Heart right ventricle (tissue), 16 donors: ENCODE data around the gene PRKAA1. TPM values are rescaled to one million over a fixed set of nuclear protein-coding genes. Genes with fewer than 3 reads are reported as not detected.
A peak's percentile ranks its signal among the peaks of the same experiment; 100 is the strongest.

ENCODE experiments used
- ATAC-seq, 8 donors: fragments of 200-7000 bp; cut with Tn5 transposase; one replicate each; pipeline ENCODE4 v1.9.1; 2020; ENCODE audit warnings: mild to moderate bottlenecking in 8 of 8, moderate library complexity in 8 of 8, moderate number of reproducible peaks in 1 of 8
- DNase-seq, 2 donors: peaks; one replicate each; pipeline ENCODE4 v3.0.0-alpha.2; 2020
- H3K27ac ChIP-seq, 10 donors: fragments of 200-600 bp; sonication (generic) in 2 of 10; one replicate each; pipeline versions ENCODE4 v1.5.0 to v1.8.0; 2020 to 2022; ENCODE audit warnings: mild to moderate bottlenecking in 3 of 10
- H3K27me3 ChIP-seq, 7 donors: fragments of 200-600 bp; one replicate each; pipeline ENCODE4 v1.8.0; 2021 to 2022; ENCODE audit warnings: mild to moderate bottlenecking in 2 of 7
- H3K36me3 ChIP-seq, 9 donors: fragments of 200-600 bp; sonication (generic) in 1 of 9; one replicate each; pipeline versions ENCODE4 v1.5.0 to v1.8.0; 2020 to 2022; ENCODE audit warnings: mild to moderate bottlenecking in 2 of 9
- H3K4me1 ChIP-seq, 9 donors: fragments of 200-600 bp; sonication (generic) in 1 of 9; one replicate each; pipeline versions ENCODE4 v1.5.0 to v1.8.0; 2020 to 2022; ENCODE audit warnings: mild to moderate bottlenecking in 4 of 9
- H3K4me3 ChIP-seq, 10 donors: fragments of 200-600 bp; sonication (generic) in 2 of 10; one replicate each; pipeline versions ENCODE4 v1.5.0 to v1.8.0; 2020 to 2022; ENCODE audit warnings: mild to moderate bottlenecking in 7 of 10, moderate library complexity in 2 of 10
- H3K9me3 ChIP-seq, 11 donors: fragments of 200-600 bp in 10 of 11; sonication (generic) in 2 of 11; one replicate each; pipeline versions ENCODE4 v1.5.0 to v1.8.0; 2013 to 2022; ENCODE audit warnings: mild to moderate bottlenecking in 2 of 11, control low read depth in 1 of 11, moderate library complexity in 1 of 11
- WGBS, 2 donors: extraction: QIAGEN DNeasy Blood & Tissue Kit; methylation state at CpG; one replicate each; pipeline ENCODE4 v1.1.7; 2013; ENCODE audit warnings: inconsistent platforms in 1 of 2; 5-methylcytosine and 5-hydroxymethylcytosine counted together
- intact Hi-C, 10 donors: fragments of 100-400 bp; cut with DNase I; formaldehyde crosslinking; loops; one replicate each; pipeline versions ENCODE4 v1.11.1 to v1.14.2; 2022
- polyA plus RNA-seq, 2 donors: library from polyadenylated mRNA; stranded (reverse); fragments of 200-250 nt; gene quantifications; one replicate each; pipeline ENCODE4 v1.2.3, GENCODE V29; 2013
- total RNA-seq, 10 donors: library from RNA; stranded (reverse); fragmentation: NEBNext Ultra II Directional in 3 of 10; extraction: Animal tissue kit (Norgen Biotek cat#: 25700) in 3 of 10; gene quantifications; one replicate each; pipeline versions ENCODE4 v1.2.1 to v1.2.4, GENCODE V29; 2021 to 2023
- TF ChIP-seq, protein P1 (sequence below), 9 donors: fragments of 200-600 bp; sonication (generic) in 2 of 9; IDR thresholded peaks; one replicate each; pipeline versions ENCODE4 v1.5.0 to v1.8.0; 2021 to 2022; ENCODE audit warnings: antibody characterized with exemption in 9 of 9, mild to moderate bottlenecking in 5 of 9, moderate library complexity in 1 of 9
- donor health status: Arrhythmogenic right ventricular cardiomyopathy.
- donor health status: ischemic (EF 13 %, LVEDD 7.1; RV severe dilation, severe dysfunction).
- donor health status: healthy with polysubstance abuse.
- donor health status: DM: no; HTN: yes; CAD: no.
- donor health status: DM: no; HTN: no; CAD: no.
- donor health status: ischemic (EF 25% LVEDD 6.9; RV normal size, moderate dysfunction).
- donor health status: ischemic (EF 25% LVEDD 5.7; RV mildly dilated, moderate dysfunction).
- donor health status: healthy.
- donor health status: DM: yes; HTN: yes; CAD: no.
- donor health status: Ischemic cardiomyopathy.
- donor health status: ischemic (EF 35%, LVEDD 5.7; RV mildly dilated, moderate dysfunction).
- donor health status: nonischemic (EF 11% LVEDD 7.7; RV severe dilation, severe dysfunction).
- donor health status: DM: yes; HTN: yes; CAD: no.
- donor health status: PGD.
- donor health status: ischemic (EF 29% LVEDD 5.4; RV normal size, mild dysfunction).
- donor health status: nonischemic (EF 23%, LVEDD 6.1; RV moderate dilation, normal function).

Gene PRKAA1
- total and polyA plus RNA-seq, 12 donors, result 11.0 to 53.2 (median 41.2) TPM

GRCh38 chr5:40738502-40738901 lies 59.7 kb downstream of the PRKAA1 start:
- TF ChIP-seq, protein P1, sequence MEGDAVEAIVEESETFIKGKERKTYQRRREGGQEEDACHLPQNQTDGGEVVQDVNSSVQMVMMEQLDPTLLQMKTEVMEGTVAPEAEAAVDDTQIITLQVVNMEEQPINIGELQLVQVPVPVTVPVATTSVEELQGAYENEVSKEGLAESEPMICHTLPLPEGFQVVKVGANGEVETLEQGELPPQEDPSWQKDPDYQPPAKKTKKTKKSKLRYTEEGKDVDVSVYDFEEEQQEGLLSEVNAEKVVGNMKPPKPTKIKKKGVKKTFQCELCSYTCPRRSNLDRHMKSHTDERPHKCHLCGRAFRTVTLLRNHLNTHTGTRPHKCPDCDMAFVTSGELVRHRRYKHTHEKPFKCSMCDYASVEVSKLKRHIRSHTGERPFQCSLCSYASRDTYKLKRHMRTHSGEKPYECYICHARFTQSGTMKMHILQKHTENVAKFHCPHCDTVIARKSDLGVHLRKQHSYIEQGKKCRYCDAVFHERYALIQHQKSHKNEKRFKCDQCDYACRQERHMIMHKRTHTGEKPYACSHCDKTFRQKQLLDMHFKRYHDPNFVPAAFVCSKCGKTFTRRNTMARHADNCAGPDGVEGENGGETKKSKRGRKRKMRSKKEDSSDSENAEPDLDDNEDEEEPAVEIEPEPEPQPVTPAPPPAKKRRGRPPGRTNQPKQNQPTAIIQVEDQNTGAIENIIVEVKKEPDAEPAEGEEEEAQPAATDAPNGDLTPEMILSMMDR (IDR thresholded peaks at IDR 0.05), result no peak
- H3K36me3 ChIP-seq, result peaks cover 0 to 40% (median 16%) of the 10 kb centered on the region in 9 donors
- H3K4me3 ChIP-seq, result no peak overlapping the region
- DNase-seq, result no peak
- H3K4me1 ChIP-seq, result peaks cover 6 to 32% (median 28%) of the 10 kb centered on the region in 9 donors
- no peaks in the 10 kb centered on the region for H3K27me3 ChIP-seq
- intact Hi-C loops, result loop anchor here in 8 of 10 donors (5.0 to 10.0 kb wide), 9 partner anchors 571 to 1161 kb away; no protein-coding TSS in a partner anchor
- peaks cover 0 to 26% (median 5%) of the 10 kb centered on the region in 11 donors for H3K9me3 ChIP-seq
- no peak overlapping the region for H3K27ac ChIP-seq
- ATAC-seq, result no peak

- H3K4me1 ChIP-seq, result peaks cover 6 to 37% (median 31%) of the 10 kb centered on the region in 9 donors
- ATAC-seq (peak in 5 of 8 donors; percentile 64 to 75 (median 71)), DNase-seq (no peak)
- H3K27me3 ChIP-seq, result no peaks in the 10 kb centered on the region
- H3K4me3 ChIP-seq, result no peak overlapping the region
- H3K27ac ChIP-seq, result no peak overlapping the region
- intact Hi-C loops, result loop anchor here in 8 of 10 donors (2.0 to 10.0 kb wide), 10 partner anchors 569 to 1159 kb away; no protein-coding TSS in a partner anchor
- TF ChIP-seq, protein P1 (IDR thresholded peaks at IDR 0.05), result peak; percentile 61 to 88 (median 78)
- H3K36me3 ChIP-seq, result peaks cover 0 to 33% (median 14%) of the 10 kb centered on the region in 9 donors
- peaks cover 0 to 26% (median 5%) of the 10 kb centered on the region in 11 donors for H3K9me3 ChIP-seq
- WGBS, 2 donors, result 8% methylated on average over 1 of the region's 1 CpG
Observed at GRCh38 chr5:40736103-40736875, 61.9 kb downstream of the PRKAA1 start.

- TF ChIP-seq, protein P1 (IDR thresholded peaks at IDR 0.05), result no peak
- Histone ChIP-seq H3K27me3 (no peaks in the 10 kb centered on the region), H3K4me3 (no peak overlapping the region), H3K36me3 (peaks cover 0 to 27% (median 7%) of the 10 kb centered on the region in 9 donors), H3K4me1 (peaks cover 6 to 37% (median 31%) of the 10 kb centered on the region in 9 donors), H3K27ac (peak overlapping the region in 2 of 10 donors; percentile 13 to 68), H3K9me3 (peaks cover 0 to 21% (median 4%) of the 10 kb centered on the region in 11 donors)
- no peak for DNase-seq
- no peak for ATAC-seq
- intact Hi-C loops, result loop anchor here in 8 of 10 donors (2.0 to 10.0 kb wide), 10 partner anchors 568 to 1158 kb away; no protein-coding TSS in a partner anchor
Observed at GRCh38 chr5:40735609-40736008, 62.6 kb downstream of the PRKAA1 start.

DNA sequence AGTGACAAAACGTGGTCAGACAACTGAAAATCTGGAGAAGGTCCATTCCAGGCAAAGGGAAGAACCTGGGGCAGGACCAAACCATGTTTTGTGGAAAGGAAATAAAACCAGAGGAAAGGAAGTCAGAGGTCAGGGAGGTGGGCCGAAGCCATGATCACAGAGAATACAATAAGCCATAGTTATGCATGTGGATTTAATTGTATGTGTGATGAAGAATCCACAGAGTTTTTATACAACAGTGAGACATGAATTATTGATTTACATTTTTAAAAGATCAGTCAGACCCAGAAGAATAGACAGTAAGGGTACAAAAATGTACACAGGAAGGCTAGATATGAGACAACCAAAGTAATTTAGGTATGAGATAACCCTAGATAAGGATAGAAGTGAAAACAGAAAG lies 63.2 kb downstream of the PRKAA1 start:
- TF ChIP-seq, protein P1 (IDR thresholded peaks at IDR 0.05), result no peak
- intact Hi-C loops, result loop anchor here in 8 of 10 donors (5.0 to 10.0 kb wide), 9 partner anchors 568 to 1158 kb away; no protein-coding TSS in a partner anchor
- ATAC-seq, result peak in 2 of 8 donors; percentile 21 to 27
- Histone ChIP-seq H3K27me3 (no peaks in the 10 kb centered on the region), H3K4me3 (no peak overlapping the region), H3K36me3 (peaks cover 0 to 20% (median 5%) of the 10 kb centered on the region in 9 donors), H3K9me3 (peaks cover 0 to 15% (median 0%) of the 10 kb centered on the region in 11 donors), H3K4me1 (peaks cover 6 to 37% (median 31%) of the 10 kb centered on the region in 9 donors), H3K27ac (peak overlapping the region in 4 of 10 donors; percentile 13 to 68 (median 32))
- no peak for DNase-seq
- 56 to 64% methylated on average over 2 of the region's 2 CpGs for WGBS, 2 donors
